ENCODE results near the gene RORC.

RORC gene

GRCh38 chr1:151839082-151839412 lies 7.4 kb upstream of the RORC start:
- Histone ChIP-seq H2AK5ac (ENCODE audit: low read length, severe bottlenecking) (no peak overlapping the region), H3K18ac (ENCODE audit: low read depth in 1 of 2, low read length in 2 of 2) (no peak overlapping the region), H2BK5ac (ENCODE audit: low read depth, low read length, poor library complexity, severe bottlenecking) (no peak overlapping the region), H2BK120ac (ENCODE audit: low read depth, low read length) (no peak overlapping the region), H3K9me3 (ENCODE audit: control insufficient read depth, low read length) (no peaks in the 10 kb centered on the region), H3K9ac (ENCODE audit: low read length) (peak overlapping the region; percentile 18), H2BK12ac (ENCODE audit: low read length in 2 of 2) (no peak overlapping the region), H3K36me3 (ENCODE audit: control insufficient read depth in 1 of 2, insufficient read depth in 2 of 2, low read depth in 1 of 2, low read length in 2 of 2) (no peaks in the 10 kb centered on the region), H3K23ac (ENCODE audit: low read length in 2 of 2) (peak overlapping the region in 1 of 2 experiments; percentile 65), H3K27ac (ENCODE audit: low read length, poor library complexity, severe bottlenecking) (no peak overlapping the region), H3K4me3 (ENCODE audit: insufficient read depth in 1 of 2, low read depth in 1 of 2, low read length in 2 of 2) (peak overlapping the region; percentile 43 to 51), H3K4me1 (ENCODE audit: control insufficient read depth, insufficient read depth, low read depth, low read length) (peaks cover 20% of the 10 kb centered on the region), H3K27me3 (ENCODE audit: control insufficient read depth in 1 of 2, insufficient read depth in 1 of 2, low read length in 2 of 2) (peaks cover 38 to 43% of the 10 kb centered on the region in 2 experiments), H4K8ac (ENCODE audit: low read length) (no peak overlapping the region), H4K91ac (ENCODE audit: low read length) (no peak overlapping the region), H3K14ac (ENCODE audit: low read length in 2 of 2) (no peak overlapping the region), H3K4me2 (ENCODE audit: low read length, poor library complexity, severe bottlenecking) (peak overlapping the region; percentile 79), H2BK15ac (ENCODE audit: low read depth, poor library complexity, severe bottlenecking) (no peak overlapping the region), H3K4ac (ENCODE audit: low read depth in 1 of 2, low read length in 2 of 2) (no peak overlapping the region), H3K79me1 (replicated peaks; ENCODE audit: low read length, poor library complexity, severe bottlenecking) (no peaks in the 10 kb centered on the region), H2AFZ (ENCODE audit: low read depth, low read length) (no peak overlapping the region)
- 7% methylated on average over 14 of the region's 16 CpGs for WGBS
- no peak for DNase-seq

GRCh38 chr1:151838222-151839081 lies 6.8 kb upstream of the RORC start:
- H3K14ac ChIP-seq (ENCODE audit: low read length in 2 of 2), result no peak overlapping the region
- DNase-seq, result peak; percentile 11
- H3K4me3 ChIP-seq (ENCODE audit: insufficient read depth in 1 of 2, low read depth in 1 of 2, low read length in 2 of 2), result peak overlapping the region; percentile 43 to 51
- no peaks in the 10 kb centered on the region for H3K36me3 ChIP-seq (ENCODE audit: control insufficient read depth in 1 of 2, insufficient read depth in 2 of 2, low read depth in 1 of 2, low read length in 2 of 2)
- H4K8ac ChIP-seq (ENCODE audit: low read length), result no peak overlapping the region
- H4K91ac ChIP-seq (ENCODE audit: low read length), result no peak overlapping the region
- H2BK15ac ChIP-seq (ENCODE audit: low read depth, poor library complexity, severe bottlenecking), result no peak overlapping the region
- H3K9ac ChIP-seq (ENCODE audit: low read length), result peak overlapping the region; percentile 18
- peak overlapping the region; percentile 1 for H2AFZ ChIP-seq (ENCODE audit: low read depth, low read length)
- peak overlapping the region in 1 of 2 experiments; percentile 65 for H3K23ac ChIP-seq (ENCODE audit: low read length in 2 of 2)
- no peak overlapping the region for H2BK120ac ChIP-seq (ENCODE audit: low read depth, low read length)
- peaks cover 20% of the 10 kb centered on the region for H3K4me1 ChIP-seq (ENCODE audit: control insufficient read depth, insufficient read depth, low read depth, low read length)
- no peak overlapping the region for H2BK5ac ChIP-seq (ENCODE audit: low read depth, low read length, poor library complexity, severe bottlenecking)
- no peak overlapping the region for H3K27ac ChIP-seq (ENCODE audit: low read length, poor library complexity, severe bottlenecking)
- no peak overlapping the region for H2AK5ac ChIP-seq (ENCODE audit: low read length, severe bottlenecking)
- no peak overlapping the region for H3K4ac ChIP-seq (ENCODE audit: low read depth in 1 of 2, low read length in 2 of 2)
- peak overlapping the region; percentile 79 for H3K4me2 ChIP-seq (ENCODE audit: low read length, poor library complexity, severe bottlenecking)
- H3K18ac ChIP-seq (ENCODE audit: low read depth in 1 of 2, low read length in 2 of 2), result no peak overlapping the region
- WGBS, result 4% methylated on average over 79 of the region's 117 CpGs
- no peak overlapping the region for H2BK12ac ChIP-seq (ENCODE audit: low read length in 2 of 2)
- no peaks in the 10 kb centered on the region for H3K9me3 ChIP-seq (ENCODE audit: control insufficient read depth, low read length)
- H3K27me3 ChIP-seq (ENCODE audit: control insufficient read depth in 1 of 2, insufficient read depth in 1 of 2, low read length in 2 of 2), result peaks cover 41 to 43% of the 10 kb centered on the region in 2 experiments
- no peaks in the 10 kb centered on the region for H3K79me1 ChIP-seq (replicated peaks; ENCODE audit: low read length, poor library complexity, severe bottlenecking)

GRCh38 chr1:151837884-151838221 lies 6.3 kb upstream of the RORC start:
- Histone ChIP-seq H3K27me3 (ENCODE audit: control insufficient read depth in 1 of 2, insufficient read depth in 1 of 2, low read length in 2 of 2) (peaks cover 43 to 47% of the 10 kb centered on the region in 2 experiments), H3K4ac (ENCODE audit: low read depth in 1 of 2, low read length in 2 of 2) (no peak overlapping the region), H3K23ac (ENCODE audit: low read length in 2 of 2) (no peak overlapping the region), H3K4me3 (ENCODE audit: insufficient read depth in 1 of 2, low read depth in 1 of 2, low read length in 2 of 2) (peak overlapping the region; percentile 43 to 51), H4K8ac (ENCODE audit: low read length) (no peak overlapping the region), H3K4me1 (ENCODE audit: control insufficient read depth, insufficient read depth, low read depth, low read length) (peaks cover 20% of the 10 kb centered on the region), H3K79me1 (replicated peaks; ENCODE audit: low read length, poor library complexity, severe bottlenecking) (no peaks in the 10 kb centered on the region), H2BK5ac (ENCODE audit: low read depth, low read length, poor library complexity, severe bottlenecking) (no peak overlapping the region), H3K9ac (ENCODE audit: low read length) (no peak overlapping the region), H3K4me2 (ENCODE audit: low read length, poor library complexity, severe bottlenecking) (peak overlapping the region; percentile 79), H2BK15ac (ENCODE audit: low read depth, poor library complexity, severe bottlenecking) (no peak overlapping the region), H3K9me3 (ENCODE audit: control insufficient read depth, low read length) (no peaks in the 10 kb centered on the region), H3K36me3 (ENCODE audit: control insufficient read depth in 1 of 2, insufficient read depth in 2 of 2, low read depth in 1 of 2, low read length in 2 of 2) (no peaks in the 10 kb centered on the region), H3K27ac (ENCODE audit: low read length, poor library complexity, severe bottlenecking) (no peak overlapping the region), H4K91ac (ENCODE audit: low read length) (no peak overlapping the region), H2AK5ac (ENCODE audit: low read length, severe bottlenecking) (no peak overlapping the region), H2BK12ac (ENCODE audit: low read length in 2 of 2) (no peak overlapping the region), H3K14ac (ENCODE audit: low read length in 2 of 2) (no peak overlapping the region), H3K18ac (ENCODE audit: low read depth in 1 of 2, low read length in 2 of 2) (no peak overlapping the region), H2BK120ac (ENCODE audit: low read depth, low read length) (no peak overlapping the region), H2AFZ (ENCODE audit: low read depth, low read length) (no peak overlapping the region)
- 5% methylated on average over 19 of the region's 26 CpGs for WGBS
- DNase-seq, result no peak

- Histone ChIP-seq H2BK120ac (ENCODE audit: low read depth, low read length) (no peak overlapping the region), H2AFZ (ENCODE audit: low read depth, low read length) (no peak overlapping the region), H3K36me3 (ENCODE audit: control insufficient read depth in 1 of 2, insufficient read depth in 2 of 2, low read depth in 1 of 2, low read length in 2 of 2) (no peaks in the 10 kb centered on the region), H3K27me3 (ENCODE audit: control insufficient read depth in 1 of 2, insufficient read depth in 1 of 2, low read length in 2 of 2) (peaks cover 43 to 54% of the 10 kb centered on the region in 2 experiments), H3K4me1 (ENCODE audit: control insufficient read depth, insufficient read depth, low read depth, low read length) (peaks cover 22% of the 10 kb centered on the region), H3K9me3 (ENCODE audit: control insufficient read depth, low read length) (no peaks in the 10 kb centered on the region), H3K79me1 (replicated peaks; ENCODE audit: low read length, poor library complexity, severe bottlenecking) (no peaks in the 10 kb centered on the region), H2BK5ac (ENCODE audit: low read depth, low read length, poor library complexity, severe bottlenecking) (no peak overlapping the region), H2BK15ac (ENCODE audit: low read depth, poor library complexity, severe bottlenecking) (no peak overlapping the region), H2AK5ac (ENCODE audit: low read length, severe bottlenecking) (no peak overlapping the region), H3K4me3 (ENCODE audit: insufficient read depth in 1 of 2, low read depth in 1 of 2, low read length in 2 of 2) (no peak overlapping the region), H3K14ac (ENCODE audit: low read length in 2 of 2) (no peak overlapping the region), H3K23ac (ENCODE audit: low read length in 2 of 2) (no peak overlapping the region), H4K8ac (ENCODE audit: low read length) (no peak overlapping the region), H3K27ac (ENCODE audit: low read length, poor library complexity, severe bottlenecking) (no peak overlapping the region), H3K4me2 (ENCODE audit: low read length, poor library complexity, severe bottlenecking) (no peak overlapping the region), H4K91ac (ENCODE audit: low read length) (no peak overlapping the region), H3K4ac (ENCODE audit: low read depth in 1 of 2, low read length in 2 of 2) (no peak overlapping the region), H3K18ac (ENCODE audit: low read depth in 1 of 2, low read length in 2 of 2) (no peak overlapping the region), H3K9ac (ENCODE audit: low read length) (no peak overlapping the region), H2BK12ac (ENCODE audit: low read length in 2 of 2) (no peak overlapping the region)
- DNase-seq, result no peak
- 85% methylated on average over 3 of the region's 3 CpGs for WGBS
Observed at GRCh38 chr1:151837197-151837596, 5.6 kb upstream of the RORC start.
